Panc1 (cell line): ENCODE results near the gene CEP170B. TPM values are rescaled to one million over a fixed set of nuclear protein-coding genes. Genes with fewer than 3 reads are reported as not detected.
"Not testable (repeated sequence)": the region's sequence is repeated elsewhere in the genome, so short reads cannot be mapped to it uniquely, and the experiment has no call there.

Experiments
- ATAC-seq: fragments of 200-7000 bp; cut with Tn5 transposase; 2 replicates; pipeline ENCODE4 v1.9.1; 2020; ENCODE audit warnings: mild to moderate bottlenecking, moderate library complexity
- BruUV-seq: library from RNA; stranded (reverse); fragments of 400-500 nt; replicated peaks from 2 replicates; lab custom pipeline; 2021; lab: Mats Ljungman, UMichigan
- CTCF ChIA-PET: fragments of 300-600 bp; sonication (Branson Sonifier 250); formaldehyde crosslinking; loops from one replicate; lab custom pipeline; 2022; ENCODE audit warnings: antibody characterized with exemption; lab: Charles Lee
- POLR2A ChIA-PET: fragments of 300-600 bp; sonication (Branson Sonifier 250); formaldehyde crosslinking; loops from one replicate; lab custom pipeline; 2022; ENCODE audit warnings: antibody characterized with exemption; lab: Charles Lee
- DNase-seq: peaks from one replicate; pipeline ENCODE4 v3.0.0-alpha.2; 2010; ENCODE audit warnings: low read depth, low spot score
- H3K27ac ChIP-seq: 2 replicates; pipeline ENCODE4 v1.5.1; 2011; ENCODE audit warnings: mild to moderate bottlenecking, low read length, inconsistent platforms
- H3K27me3 ChIP-seq: fragments of 200-500 bp; sonication (Bioruptor generic); 2 replicates; pipeline ENCODE4 v1.6.0; 2014; ENCODE audit warnings: low read length, inconsistent platforms; ENCODE audit not compliant: control insufficient read depth, insufficient read depth
- H3K36me3 ChIP-seq: fragments of 200-500 bp; sonication (Bioruptor generic); 2 replicates; pipeline ENCODE4 v1.5.1; 2014; ENCODE audit warnings: inconsistent platforms, mild to moderate bottlenecking, low read length, moderate library complexity; ENCODE audit not compliant: control insufficient read depth, insufficient read depth
- H3K4me1 ChIP-seq: 2 replicates; pipeline ENCODE4 v1.5.1; 2011; ENCODE audit warnings: inconsistent platforms, mild to moderate bottlenecking, low read length, moderate library complexity; ENCODE audit not compliant: control insufficient read depth, insufficient read depth
- H3K4me3 ChIP-seq, 2 experiments: 2 replicates each; pipeline ENCODE4 v1.5.1; 2011 to 2012; ENCODE audit warnings: low read depth in 2 of 2, low read length in 2 of 2, mild to moderate bottlenecking in 2 of 2, inconsistent platforms in 1 of 2, moderate library complexity in 1 of 2
- H3K9me3 ChIP-seq: fragments of 200-500 bp; sonication (Bioruptor generic); 2 replicates; pipeline ENCODE4 v1.5.1; 2014; ENCODE audit warnings: low read depth, mild to moderate bottlenecking, inconsistent platforms, low read length, moderate library complexity; ENCODE audit not compliant: control insufficient read depth, insufficient read depth
- POLR2AphosphoS5 ChIP-seq: IDR thresholded peaks from 2 replicates; pipeline ENCODE4 v1.6.1; 2012; ENCODE audit warnings: mild to moderate bottlenecking, low read depth, low read length, moderate library complexity
- SIN3A ChIP-seq: IDR thresholded peaks from 2 replicates; pipeline ENCODE4 v1.6.1; 2012; ENCODE audit warnings: low read depth, mild to moderate bottlenecking, low read length, moderate library complexity, borderline replicate concordance; ENCODE audit not compliant: insufficient read depth
- TCF7L2 ChIP-seq: IDR thresholded peaks from 2 replicates; pipeline ENCODE4 v1.6.1; 2011; ENCODE audit warnings: mild to moderate bottlenecking, low read depth, low read length, inconsistent platforms
- in situ Hi-C: cut with HindIII; loops from 2 replicates; pipeline ENCODE4 v1.10.0; 2016; ENCODE audit warnings: low sequenced_read_pairs, low pct_unique_long_range_greater_than_20kb
- intact Hi-C: fragments of 100-400 bp; cut with micrococcal nuclease; formaldehyde crosslinking; loops from one replicate; pipeline ENCODE4 v1.10.0; 2022; ENCODE audit not compliant: unreplicated experiment
- total RNA-seq: library from RNA; stranded (reverse); gene quantifications from one replicate; pipeline ENCODE4 v1.2.1, GENCODE V29; 2021; ENCODE audit not compliant: unreplicated experiment
- TF ChIP-seq, protein P1 (sequence below), 2 experiments: IDR thresholded peaks; 2 replicates each; pipeline ENCODE4 v1.6.1; 2011 to 2012; ENCODE audit warnings: low read depth in 2 of 2, control low read depth in 1 of 2, low read length in 1 of 2, mild to moderate bottlenecking in 1 of 2, moderate library complexity in 1 of 2; ENCODE audit not compliant: insufficient read depth in 1 of 2
- TF ChIP-seq, protein P2 (sequence below): fragments of 450-650 bp; IDR thresholded peaks from 2 replicates; pipeline ENCODE4 v1.5.1; 2017; ENCODE audit warnings: mild to moderate bottlenecking

CEP170B gene
- total RNA-seq, 1 experiment from 2014 or later, result 17.8 TPM

DNA sequence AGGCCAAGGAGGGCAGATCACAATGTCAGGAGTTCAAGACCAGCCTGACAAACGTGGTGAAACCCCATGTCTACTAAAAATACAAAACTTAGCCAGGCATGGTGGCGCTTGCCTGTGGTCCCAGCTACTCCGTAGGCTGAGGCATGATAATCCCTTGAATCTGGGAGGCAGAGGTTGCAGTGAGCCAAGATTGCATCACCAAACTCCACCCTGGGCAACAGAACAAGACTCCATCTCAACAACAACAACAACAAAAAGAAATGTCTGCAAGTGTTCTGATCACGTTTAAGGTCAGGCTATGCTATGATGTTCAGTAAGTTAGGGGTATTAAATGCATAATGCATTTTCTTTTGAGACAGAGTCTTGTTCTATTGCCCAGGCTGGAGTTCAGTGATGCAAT is 52.9 kb downstream of the CEP170B start:
- no peak for ATAC-seq
- Histone ChIP-seq H3K36me3 (no peaks in the 10 kb centered on the region), H3K27me3 (no peaks in the 10 kb centered on the region), H3K4me1 (no peaks in the 10 kb centered on the region), H3K27ac (no peak overlapping the region), H3K9me3 (no peaks in the 10 kb centered on the region), H3K4me3 (no peak overlapping the region)
- TF ChIP-seq, protein P1, sequence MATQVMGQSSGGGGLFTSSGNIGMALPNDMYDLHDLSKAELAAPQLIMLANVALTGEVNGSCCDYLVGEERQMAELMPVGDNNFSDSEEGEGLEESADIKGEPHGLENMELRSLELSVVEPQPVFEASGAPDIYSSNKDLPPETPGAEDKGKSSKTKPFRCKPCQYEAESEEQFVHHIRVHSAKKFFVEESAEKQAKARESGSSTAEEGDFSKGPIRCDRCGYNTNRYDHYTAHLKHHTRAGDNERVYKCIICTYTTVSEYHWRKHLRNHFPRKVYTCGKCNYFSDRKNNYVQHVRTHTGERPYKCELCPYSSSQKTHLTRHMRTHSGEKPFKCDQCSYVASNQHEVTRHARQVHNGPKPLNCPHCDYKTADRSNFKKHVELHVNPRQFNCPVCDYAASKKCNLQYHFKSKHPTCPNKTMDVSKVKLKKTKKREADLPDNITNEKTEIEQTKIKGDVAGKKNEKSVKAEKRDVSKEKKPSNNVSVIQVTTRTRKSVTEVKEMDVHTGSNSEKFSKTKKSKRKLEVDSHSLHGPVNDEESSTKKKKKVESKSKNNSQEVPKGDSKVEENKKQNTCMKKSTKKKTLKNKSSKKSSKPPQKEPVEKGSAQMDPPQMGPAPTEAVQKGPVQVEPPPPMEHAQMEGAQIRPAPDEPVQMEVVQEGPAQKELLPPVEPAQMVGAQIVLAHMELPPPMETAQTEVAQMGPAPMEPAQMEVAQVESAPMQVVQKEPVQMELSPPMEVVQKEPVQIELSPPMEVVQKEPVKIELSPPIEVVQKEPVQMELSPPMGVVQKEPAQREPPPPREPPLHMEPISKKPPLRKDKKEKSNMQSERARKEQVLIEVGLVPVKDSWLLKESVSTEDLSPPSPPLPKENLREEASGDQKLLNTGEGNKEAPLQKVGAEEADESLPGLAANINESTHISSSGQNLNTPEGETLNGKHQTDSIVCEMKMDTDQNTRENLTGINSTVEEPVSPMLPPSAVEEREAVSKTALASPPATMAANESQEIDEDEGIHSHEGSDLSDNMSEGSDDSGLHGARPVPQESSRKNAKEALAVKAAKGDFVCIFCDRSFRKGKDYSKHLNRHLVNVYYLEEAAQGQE (IDR thresholded peaks at IDR 0.05; ENCODE audit: insufficient read depth in 1 of 2, low read depth in 2 of 2, low read length in 1 of 2), result no peak
- TF ChIP-seq SIN3A (no peak), TCF7L2 (no peak), POLR2AphosphoS5 (no peak)
- TF ChIP-seq, protein P2, sequence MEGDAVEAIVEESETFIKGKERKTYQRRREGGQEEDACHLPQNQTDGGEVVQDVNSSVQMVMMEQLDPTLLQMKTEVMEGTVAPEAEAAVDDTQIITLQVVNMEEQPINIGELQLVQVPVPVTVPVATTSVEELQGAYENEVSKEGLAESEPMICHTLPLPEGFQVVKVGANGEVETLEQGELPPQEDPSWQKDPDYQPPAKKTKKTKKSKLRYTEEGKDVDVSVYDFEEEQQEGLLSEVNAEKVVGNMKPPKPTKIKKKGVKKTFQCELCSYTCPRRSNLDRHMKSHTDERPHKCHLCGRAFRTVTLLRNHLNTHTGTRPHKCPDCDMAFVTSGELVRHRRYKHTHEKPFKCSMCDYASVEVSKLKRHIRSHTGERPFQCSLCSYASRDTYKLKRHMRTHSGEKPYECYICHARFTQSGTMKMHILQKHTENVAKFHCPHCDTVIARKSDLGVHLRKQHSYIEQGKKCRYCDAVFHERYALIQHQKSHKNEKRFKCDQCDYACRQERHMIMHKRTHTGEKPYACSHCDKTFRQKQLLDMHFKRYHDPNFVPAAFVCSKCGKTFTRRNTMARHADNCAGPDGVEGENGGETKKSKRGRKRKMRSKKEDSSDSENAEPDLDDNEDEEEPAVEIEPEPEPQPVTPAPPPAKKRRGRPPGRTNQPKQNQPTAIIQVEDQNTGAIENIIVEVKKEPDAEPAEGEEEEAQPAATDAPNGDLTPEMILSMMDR, result no peak
- CTCF ChIA-PET, result no interaction called here
- intact Hi-C loops (no loop called here), in situ Hi-C loops (no loop called here)
- POLR2A ChIA-PET, result no interaction called here
- DNase-seq, result no peak
- BruUV-seq, result no TSS peak

DNA sequence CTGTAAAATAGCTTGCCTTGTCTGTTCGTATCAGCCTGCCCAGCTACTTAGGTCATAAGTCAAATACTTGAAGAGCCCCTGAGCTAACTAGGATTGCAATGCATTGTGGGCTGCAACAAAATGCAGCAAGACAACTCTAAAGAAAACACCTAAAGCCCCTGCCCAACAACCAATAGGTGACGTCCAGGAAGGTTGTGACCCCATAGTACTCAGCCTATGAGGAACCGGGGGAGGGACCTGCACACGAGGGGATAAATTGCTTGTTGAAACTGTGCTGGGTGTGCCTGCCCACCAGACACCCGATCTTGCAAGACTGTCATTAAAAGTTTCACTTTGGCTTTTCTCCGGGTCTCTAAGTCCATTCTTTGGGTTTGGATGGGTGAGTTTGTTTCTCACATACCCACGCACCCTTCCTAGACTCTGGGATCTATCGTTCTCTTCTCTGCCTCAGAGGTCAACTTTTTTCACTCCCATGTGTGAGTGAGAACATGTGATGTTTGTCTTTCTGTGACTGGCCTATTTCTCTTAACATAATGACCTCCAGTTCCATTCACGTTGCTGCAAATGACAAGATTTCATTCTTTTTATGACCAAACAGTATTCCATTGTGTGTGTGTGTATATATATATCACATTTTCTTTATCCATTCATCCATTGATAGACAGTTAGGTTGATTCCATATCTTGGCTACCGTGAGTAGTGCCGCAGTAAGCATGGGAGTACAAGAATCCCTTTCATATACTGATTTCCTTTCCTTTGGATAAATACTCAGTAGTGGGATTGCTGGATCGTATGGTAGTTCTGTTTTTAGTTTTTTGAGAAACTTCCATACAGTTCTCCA is 54.3 kb downstream of the CEP170B start:
- DNase-seq, ATAC-seq, POLR2A ChIA-PET, H3K36me3 ChIP-seq, H3K9me3 ChIP-seq, in situ Hi-C loops, H3K4me1 ChIP-seq, H3K27ac ChIP-seq, intact Hi-C loops, BruUV-seq, H3K27me3 ChIP-seq, H3K4me3 ChIP-seq: not testable (repeated sequence)
- CTCF ChIA-PET, result interaction anchor here (1.0 kb wide), 1 partner anchor 13 kb away, joined by 3 read pairs; no protein-coding TSS in a partner anchor

DNA sequence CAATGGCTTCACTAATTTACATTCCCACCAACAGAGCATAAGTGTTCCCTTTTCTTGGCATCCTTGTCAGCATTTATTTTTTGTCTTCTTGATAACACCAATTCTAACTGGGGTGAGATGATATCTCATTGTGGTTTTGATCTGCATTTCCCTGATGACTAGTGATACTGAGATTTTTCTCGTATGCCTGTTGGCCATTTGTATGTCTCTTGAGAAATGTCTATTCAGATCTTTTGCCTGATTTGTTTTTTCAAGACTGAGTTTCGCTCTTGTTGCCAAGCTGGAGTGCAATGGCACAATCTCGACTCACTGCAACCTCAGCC is 54.9 kb downstream of the CEP170B start:
- Histone ChIP-seq H3K9me3 (no peaks in the 10 kb centered on the region), H3K27ac (no peak overlapping the region), H3K4me3 (no peak overlapping the region), H3K36me3 (no peaks in the 10 kb centered on the region), H3K4me1 (no peaks in the 10 kb centered on the region), H3K27me3 (no peaks in the 10 kb centered on the region)
- DNase-seq (no peak), ATAC-seq (no peak)
- intact Hi-C loops (no loop called here), in situ Hi-C loops (no loop called here)
- BruUV-seq, result no TSS peak
- TF ChIP-seq, protein P1 (IDR thresholded peaks at IDR 0.05; ENCODE audit: insufficient read depth in 1 of 2, low read depth in 2 of 2, low read length in 1 of 2), result no peak
- TF ChIP-seq POLR2AphosphoS5 (no peak), SIN3A (no peak), TCF7L2 (no peak)
- TF ChIP-seq, protein P2, result no peak
- POLR2A ChIA-PET, result no interaction called here
- CTCF ChIA-PET, result no interaction called here
